HEK293T (cell line): Measurements from ENCODE around the gene SPATA20.

Experiments
- ELF4 ChIP-seq: fragments of 450-650 bp; IDR thresholded peaks from 2 replicates; pipeline ENCODE4 v1.6.1; 2017; ENCODE audit warnings: antibody characterized with exemption
- FOXA1 ChIP-seq: fragments of 450-650 bp; IDR thresholded peaks from 2 replicates; pipeline ENCODE4 v1.6.1; 2016; ENCODE audit warnings: mild to moderate bottlenecking
- FOXM1 ChIP-seq: fragments of 450-650 bp; IDR thresholded peaks from 2 replicates; pipeline ENCODE4 v1.6.1; 2017; ENCODE audit warnings: mild to moderate bottlenecking, borderline replicate concordance
- HDGF ChIP-seq: fragments of 450-650 bp; IDR thresholded peaks from 2 replicates; pipeline ENCODE4 v1.6.1; 2017; ENCODE audit warnings: antibody characterized with exemption, borderline replicate concordance
- L3MBTL2 ChIP-seq: fragments of 450-650 bp; conservative IDR thresholded peaks from 2 replicates; pipeline ENCODE4 v1.6.1; 2016; ENCODE audit warnings: mild to moderate bottlenecking
- LEF1 ChIP-seq: fragments of 450-650 bp; IDR thresholded peaks from 2 replicates; pipeline ENCODE4 v1.6.1; 2017; ENCODE audit warnings: mild to moderate bottlenecking, borderline replicate concordance
- NFRKB ChIP-seq: fragments of 450-650 bp; IDR thresholded peaks from 2 replicates; pipeline ENCODE4 v1.6.1; 2016; ENCODE audit warnings: mild to moderate bottlenecking, moderate library complexity
- PKNOX1 ChIP-seq: fragments of 450-650 bp; IDR thresholded peaks from 2 replicates; pipeline ENCODE4 v1.6.1; 2016
- SP1 ChIP-seq: fragments of 450-650 bp; IDR thresholded peaks from 2 replicates; pipeline ENCODE4 v1.6.1; 2017
- SUZ12 ChIP-seq: fragments of 450-650 bp; IDR thresholded peaks from 2 replicates; pipeline ENCODE4 v1.6.1; 2016; ENCODE audit warnings: mild to moderate bottlenecking
- TARDBP ChIP-seq: fragments of 450-650 bp; IDR thresholded peaks from 2 replicates; pipeline ENCODE4 v1.6.1; 2016

DNA sequence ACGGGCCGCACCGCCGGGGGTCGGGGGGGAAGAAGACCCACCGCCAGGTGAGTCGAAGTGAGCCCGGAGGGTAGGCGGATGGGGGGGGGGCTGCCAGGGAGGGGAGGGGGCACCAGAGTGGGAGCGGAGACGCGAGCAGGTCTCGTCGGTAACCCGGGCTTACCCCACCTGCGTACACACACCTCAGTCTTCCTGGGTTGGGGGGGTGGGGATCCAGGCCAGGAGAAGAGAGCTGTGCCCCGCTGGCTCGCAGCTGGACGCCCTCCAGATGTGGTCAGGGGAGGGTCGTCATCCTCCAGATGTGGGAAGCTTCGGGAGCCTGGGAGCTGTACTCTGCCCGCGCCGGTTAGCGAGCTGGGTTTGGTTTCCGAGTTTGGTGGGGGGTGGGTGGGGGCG lies 14.8 kb downstream of the SPATA20 start:
- no peak for TF ChIP-seq L3MBTL2
- TF ChIP-seq SUZ12, result no peak
- no peak for TF ChIP-seq FOXA1
- TF ChIP-seq NFRKB, result no peak
- no peak for TF ChIP-seq TARDBP
- TF ChIP-seq HDGF, result no peak
- no peak for TF ChIP-seq ELF4
- no peak for TF ChIP-seq FOXM1
- no peak for TF ChIP-seq LEF1
- TF ChIP-seq PKNOX1, result no peak
- TF ChIP-seq SP1, result no peak
